GM18505 (cell line): ENCODE data around the gene TAF5L.

ENCODE experiments used
- ATAC-seq: cut with Tn5 transposase; IDR thresholded peaks from one replicate; pipeline ENCODE4 v1.9.1; 2021; ENCODE audit not compliant: unreplicated experiment
- POLR2A ChIP-seq: IDR thresholded peaks from 4 replicates; pipeline ENCODE4 v1.6.1; 2011; ENCODE audit warnings: borderline replicate concordance; ENCODE audit not compliant: insufficient read depth, insufficient read length; ENCODE audit errors: extremely low read depth

TAF5L gene

GRCh38 chr1:229655781-229656180, 29.9 kb upstream of the TAF5L start:
- no peak for ATAC-seq
- no peak for TF ChIP-seq POLR2A

DNA sequence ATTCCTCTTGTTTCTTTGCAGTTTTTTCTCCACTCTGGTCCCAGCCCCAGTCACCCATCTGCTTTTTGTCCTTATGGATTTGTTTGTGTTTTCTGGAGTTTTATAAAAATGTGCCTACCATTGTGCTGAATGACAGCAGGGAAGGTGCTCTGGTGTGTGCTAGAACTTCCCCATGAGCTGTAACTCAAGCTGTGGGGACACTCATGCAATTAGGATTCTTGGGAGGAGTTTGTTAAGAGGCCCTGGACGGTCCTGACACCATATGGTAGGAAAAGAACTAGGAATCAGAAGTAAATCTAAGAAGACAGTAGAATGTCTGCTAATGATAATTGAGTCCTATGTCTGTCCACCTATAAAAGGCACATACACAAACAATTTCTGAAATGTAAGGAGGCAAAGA, 27.5 kb upstream of the TAF5L start:
- no peak for TF ChIP-seq POLR2A
- no peak for ATAC-seq

DNA sequence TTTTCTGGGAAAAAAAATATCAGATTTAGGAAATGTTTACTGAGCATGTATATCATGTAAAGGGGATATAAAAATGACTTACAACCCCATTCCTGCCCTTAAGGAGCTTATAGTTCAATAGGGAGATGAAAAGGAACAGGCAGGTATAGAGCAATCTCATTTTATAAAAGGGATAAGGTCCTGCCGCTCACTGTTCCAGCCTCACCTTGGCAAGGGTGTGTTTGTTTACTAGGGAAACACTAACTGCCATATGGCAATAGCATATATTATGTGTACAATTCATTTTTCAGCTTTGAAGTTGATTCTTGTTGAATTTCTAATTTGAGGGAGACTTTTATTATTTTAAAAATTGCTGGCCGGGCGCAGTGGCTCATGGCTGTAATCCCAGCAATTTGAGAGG, 25.6 kb upstream of the TAF5L start:
- no peak for TF ChIP-seq POLR2A
- no peak for ATAC-seq

DNA sequence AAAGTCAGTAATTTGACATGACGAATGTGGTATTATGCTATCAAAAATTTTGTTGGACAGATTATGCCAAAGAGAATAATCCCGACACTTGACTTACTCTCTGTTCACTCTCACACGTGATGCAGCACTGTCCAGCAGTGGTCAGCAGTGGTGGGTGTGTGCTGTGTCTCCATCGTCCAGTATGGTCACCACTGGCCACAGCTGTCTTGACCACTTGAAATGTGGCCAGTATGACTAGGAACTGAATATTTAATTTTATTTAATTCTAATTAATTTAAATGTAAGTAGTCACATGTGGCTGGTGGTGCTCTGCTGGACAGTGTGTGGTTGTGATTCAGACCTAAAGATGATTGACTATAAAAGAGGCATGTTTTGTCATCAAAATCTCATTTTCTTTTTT, 24.1 kb upstream of the TAF5L start:
- no peak for TF ChIP-seq POLR2A

GRCh38 chr1:229648406-229648805, 22.5 kb upstream of the TAF5L start:
- ATAC-seq: no peak
- no peak for TF ChIP-seq POLR2A

More for the DNA sequence above, 24.1 kb upstream of the TAF5L start:
- ATAC-seq: no peak

- no peak for TF ChIP-seq POLR2A
- ATAC-seq: no peak
These were observed 19.5 kb upstream of the TAF5L start for GRCh38 chr1:229645324-229645993.

GRCh38 chr1:229643996-229644745, 18.2 kb upstream of the TAF5L start:
- peak; percentile 61 for ATAC-seq
- no peak for TF ChIP-seq POLR2A

- no peak for TF ChIP-seq POLR2A
- ATAC-seq: no peak
These were observed 17.0 kb upstream of the TAF5L start for GRCh38 chr1:229642970-229643369.

GRCh38 chr1:229642376-229642775, 16.5 kb upstream of the TAF5L start:
- no peak for ATAC-seq
- no peak for TF ChIP-seq POLR2A

DNA sequence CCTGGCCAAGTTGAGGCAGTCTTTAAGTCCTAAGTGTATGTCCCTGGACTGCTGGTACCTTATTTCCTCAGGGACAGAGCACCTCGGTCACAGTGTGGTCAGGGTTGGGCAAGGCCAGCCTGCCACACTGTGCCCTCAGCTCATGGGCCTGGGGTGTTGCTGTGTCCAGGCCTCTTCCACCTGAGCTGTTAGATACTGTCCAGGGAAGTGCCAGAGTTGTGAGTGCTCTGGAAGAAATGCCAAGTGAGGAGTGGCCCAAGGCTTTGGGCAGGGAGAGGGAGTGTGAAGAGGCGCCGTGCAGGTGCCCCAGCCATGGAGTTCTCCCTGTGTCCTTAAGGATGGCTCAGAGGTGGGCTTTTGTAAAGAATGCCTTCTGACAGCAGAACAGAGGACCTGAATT, 15.4 kb upstream of the TAF5L start:
- no peak for ATAC-seq
- no peak for TF ChIP-seq POLR2A

GRCh38 chr1:229640455-229640854, 14.5 kb upstream of the TAF5L start:
- TF ChIP-seq POLR2A: no peak
- no peak for ATAC-seq

- no peak for TF ChIP-seq POLR2A
- no peak for ATAC-seq
These were observed 11.8 kb upstream of the TAF5L start for GRCh38 chr1:229637746-229638145.

DNA sequence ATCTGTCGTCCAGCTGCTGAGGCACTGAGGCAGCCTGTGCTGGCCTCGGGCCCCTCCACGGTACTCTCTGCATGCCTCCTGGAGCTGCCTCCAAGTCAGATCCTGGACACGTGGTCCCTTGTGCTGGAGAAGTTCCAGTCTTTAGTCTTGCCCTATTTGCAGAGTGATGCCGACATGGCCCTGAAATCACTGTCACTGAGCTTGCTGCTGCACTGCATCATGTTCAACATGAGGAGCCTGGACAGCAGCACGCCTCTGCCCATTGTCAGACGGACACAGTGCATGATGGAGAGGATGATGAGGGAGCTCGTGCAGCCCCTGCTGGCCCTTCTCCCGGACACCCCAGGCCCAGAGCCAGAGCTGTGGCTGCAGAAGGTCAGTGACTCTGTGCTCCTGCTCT, 10.1 kb upstream of the TAF5L start:
- no peak for TF ChIP-seq POLR2A
- ATAC-seq: no peak

DNA sequence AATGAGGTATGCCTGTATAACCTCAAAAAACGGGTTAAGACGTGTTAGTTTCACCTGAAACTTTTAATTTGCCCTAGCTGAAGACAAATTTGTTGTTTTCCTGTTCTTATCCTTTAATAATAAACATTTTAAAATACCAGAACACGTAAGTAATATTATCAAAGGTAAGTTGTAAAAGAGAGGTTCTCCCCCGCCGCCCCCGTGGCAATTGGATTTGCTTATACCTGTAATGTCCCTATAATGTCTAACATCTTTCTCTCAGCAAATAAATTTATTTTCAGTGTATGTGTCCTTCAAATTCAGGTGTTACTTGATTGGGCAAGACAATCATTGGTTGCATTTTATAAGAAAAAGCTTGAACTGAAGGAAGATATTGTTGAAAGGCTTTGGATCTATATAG, 6.0 kb upstream of the TAF5L start:
- no peak for TF ChIP-seq POLR2A

More for the DNA sequence above, 6.0 kb upstream of the TAF5L start:
- ATAC-seq: no peak
